NCI-H1105 treated with DMSO at 0.1 percent for 48 hours (cell line): Measurements from ENCODE around the gene HELLS.
"Not testable (repeated sequence)": the region's sequence is repeated elsewhere in the genome, so short reads cannot be mapped to it uniquely, and the experiment has no call there.

ENCODE experiments used
- DNase-seq: peaks from one replicate; lab custom pipeline; 2025; lab: John Stamatoyannopoulos, UW

Gene HELLS

DNA sequence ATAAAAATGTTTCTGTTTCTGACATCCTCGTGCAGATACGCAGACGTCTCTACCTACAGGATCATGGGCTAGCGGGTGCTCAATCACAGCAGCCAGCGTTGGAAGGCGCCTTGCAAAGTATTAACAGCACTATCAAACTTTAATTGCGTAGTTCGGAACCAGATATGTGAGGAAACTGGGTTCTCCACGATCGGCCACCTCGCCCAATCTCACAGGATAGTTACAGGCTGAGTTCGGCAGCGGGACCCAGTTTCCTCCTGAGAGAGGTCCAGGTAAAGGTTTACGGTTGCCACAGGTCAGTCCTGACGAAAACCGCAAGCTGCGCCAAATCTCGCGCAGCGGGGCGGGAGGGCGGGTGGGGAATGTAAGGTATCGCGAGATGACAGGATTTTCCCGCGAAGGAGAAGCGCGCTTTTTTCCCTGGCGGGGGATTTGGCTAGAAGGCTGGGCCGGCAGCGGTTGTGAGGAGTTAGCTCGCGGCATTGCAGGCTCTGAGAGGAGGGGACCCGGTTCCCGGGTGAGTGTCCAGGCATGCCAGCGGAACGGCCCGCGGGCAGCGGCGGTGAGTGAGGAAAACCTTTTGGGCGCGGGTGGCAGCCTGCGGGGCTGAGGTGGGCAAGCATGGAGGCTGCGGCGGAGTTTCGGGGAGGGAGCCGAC is at the start of gene HELLS:
TSS of gene HELLS (plus strand) at position 398 of the 658 bp plus-strand sequence. CDS start at position 532, 134 bp downstream.
- DNase-seq, result peak; percentile 76

DNA sequence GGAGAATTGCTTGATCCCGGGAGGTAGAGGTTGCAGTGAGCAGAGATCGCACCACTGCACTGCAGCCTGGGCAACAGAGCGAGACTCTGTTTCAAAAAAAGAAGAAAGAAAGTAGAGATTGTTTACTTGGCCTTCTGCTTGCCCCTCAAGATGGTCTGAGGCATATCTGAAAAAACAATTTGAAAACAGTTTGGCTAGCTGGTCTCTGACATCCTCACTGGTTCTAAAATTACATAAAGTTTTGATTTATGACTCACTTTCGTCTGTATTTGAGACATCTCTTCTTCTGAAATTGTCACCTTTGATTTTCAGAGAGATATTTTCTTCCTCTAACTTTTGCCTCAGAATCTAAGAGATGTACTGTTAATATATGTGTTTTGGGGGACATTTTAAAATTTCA is 49.6 kb upstream of the HELLS start:
- DNase-seq, result no peak

GRCh38 chr10:94496646-94497045 is 48.9 kb upstream of the HELLS start:
- DNase-seq, result no peak

- DNase-seq, result no peak
These were observed 45.5 kb upstream of the HELLS start for GRCh38 chr10:94500063-94500462.

DNA sequence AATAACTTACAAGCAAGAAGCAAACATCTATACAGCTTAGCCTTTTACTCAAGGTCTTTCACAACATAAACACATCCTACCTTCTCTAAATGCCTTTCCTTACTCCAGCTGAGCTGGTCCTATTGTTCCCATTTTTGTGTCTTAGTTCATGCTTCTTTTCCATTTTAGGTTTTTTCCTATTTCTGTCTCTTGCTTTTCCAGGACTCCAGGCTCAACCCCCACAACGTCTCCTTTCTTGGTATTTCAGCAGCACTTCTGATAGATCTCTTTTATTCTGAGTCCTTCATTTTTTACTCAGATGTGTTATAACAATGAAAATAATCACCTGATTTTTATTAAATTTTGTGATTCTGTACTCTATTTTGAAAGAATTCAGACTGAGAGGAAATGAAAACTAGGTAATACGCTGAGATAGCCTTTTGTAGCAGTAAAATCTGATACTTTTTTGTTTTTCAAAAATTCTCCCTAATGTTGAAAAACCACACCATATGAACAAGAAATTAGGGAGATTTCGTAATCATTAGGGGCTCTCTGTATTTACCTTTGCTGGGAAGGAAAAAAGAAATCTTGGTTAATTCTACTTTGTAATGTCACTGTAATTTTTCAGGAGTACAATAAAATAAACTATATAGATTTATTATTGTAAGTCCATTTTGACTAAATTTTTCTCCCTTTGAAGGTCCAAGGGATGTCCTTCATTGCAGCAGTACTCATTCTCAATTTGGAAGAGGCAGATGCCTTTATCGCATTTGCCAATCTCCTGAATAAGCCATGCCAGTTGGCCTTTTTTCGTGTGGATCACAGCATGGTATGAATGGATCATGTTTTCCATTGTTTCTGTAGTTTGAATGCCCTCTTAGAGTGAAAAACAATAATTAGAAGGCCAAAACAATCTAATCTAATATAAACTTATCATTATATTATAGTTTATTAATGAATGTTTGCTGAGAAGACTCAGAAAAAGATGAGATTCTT is 24.0 kb upstream of the HELLS start:
- DNase-seq, result no peak

DNA sequence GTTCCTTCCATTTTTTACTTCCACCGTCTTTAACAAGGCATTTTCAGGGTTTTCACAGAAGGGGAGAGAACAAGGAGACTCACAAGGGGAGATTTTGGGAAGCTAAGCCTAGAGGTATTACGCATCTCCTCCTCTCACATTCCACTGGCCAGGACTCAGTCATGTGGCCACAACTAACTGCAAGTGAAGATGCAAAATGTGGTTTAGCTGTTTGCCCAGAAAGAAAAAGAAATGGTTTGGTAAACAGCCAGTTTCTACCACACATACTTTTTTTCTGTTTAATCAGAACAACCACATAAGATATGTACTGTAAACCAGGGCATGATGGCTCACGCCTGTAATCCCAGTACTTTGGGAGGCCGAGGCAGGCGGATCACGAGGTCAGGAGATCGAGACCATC is 21.4 kb upstream of the HELLS start:
- no peak for DNase-seq

- DNase-seq, result no peak
These were observed 20.9 kb upstream of the HELLS start for GRCh38 chr10:94524711-94525110.

DNA sequence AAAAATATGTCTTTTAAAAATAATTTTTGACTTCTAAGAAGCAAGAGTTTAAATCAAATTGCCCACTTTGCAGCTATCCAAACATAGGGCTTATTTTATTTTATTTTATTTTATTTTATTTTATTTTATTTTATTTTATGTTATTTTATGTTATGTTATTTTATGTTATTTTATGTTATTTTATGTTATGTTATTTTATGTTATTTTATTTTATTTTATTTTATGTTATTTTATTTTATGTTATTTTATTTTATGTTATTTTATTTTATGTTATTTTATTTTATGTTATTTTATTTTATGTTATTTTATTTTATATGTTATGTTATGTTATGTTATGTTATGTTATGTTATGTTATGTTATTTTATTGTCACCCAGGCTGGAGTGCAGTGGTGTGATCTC is 14.0 kb upstream of the HELLS start:
- DNase-seq, result not testable (repeated sequence)

DNA sequence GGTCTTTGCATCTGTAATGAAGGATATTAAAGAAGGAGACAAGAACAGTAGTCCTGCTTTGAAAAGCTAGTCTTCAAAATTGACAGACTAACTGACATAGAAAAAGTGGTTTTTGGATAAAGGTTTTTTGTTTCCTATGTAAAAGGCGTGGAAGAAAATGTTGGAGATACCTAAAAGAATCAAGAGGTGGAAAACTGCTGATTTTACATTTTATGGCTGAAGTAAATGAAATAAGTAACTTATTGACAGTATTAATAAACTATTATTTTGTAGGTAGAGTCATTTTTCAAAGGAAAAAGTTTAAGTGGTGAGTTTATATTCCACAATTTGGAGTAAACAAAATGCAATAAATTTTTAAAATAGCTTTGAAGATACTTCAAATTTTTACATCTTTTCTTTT is 12.6 kb upstream of the HELLS start:
- no peak for DNase-seq

DNA sequence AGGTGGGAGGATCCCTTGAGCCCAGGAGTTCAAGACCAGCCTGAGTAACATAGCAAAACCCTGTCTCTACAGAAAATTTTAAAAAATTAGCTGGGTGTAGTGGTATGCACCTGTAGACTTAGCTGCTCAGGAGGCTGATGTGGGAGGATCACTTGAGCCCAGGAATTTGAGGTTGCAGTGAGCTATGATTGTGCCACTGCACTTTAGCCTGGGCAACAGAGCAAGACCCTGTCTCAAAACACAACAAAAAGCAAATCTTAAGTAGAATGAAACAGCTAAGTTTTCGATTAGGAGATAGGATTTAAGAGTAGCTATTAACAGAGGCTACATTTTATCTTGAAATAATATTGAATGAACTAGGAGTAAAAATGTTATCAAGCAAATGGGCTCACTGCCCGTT is 3.3 kb upstream of the HELLS start:
- DNase-seq, result not testable (repeated sequence)

- peak; percentile 35 for DNase-seq
These were observed 687 bp downstream of the HELLS start for GRCh38 chr10:94546049-94546900.

DNA sequence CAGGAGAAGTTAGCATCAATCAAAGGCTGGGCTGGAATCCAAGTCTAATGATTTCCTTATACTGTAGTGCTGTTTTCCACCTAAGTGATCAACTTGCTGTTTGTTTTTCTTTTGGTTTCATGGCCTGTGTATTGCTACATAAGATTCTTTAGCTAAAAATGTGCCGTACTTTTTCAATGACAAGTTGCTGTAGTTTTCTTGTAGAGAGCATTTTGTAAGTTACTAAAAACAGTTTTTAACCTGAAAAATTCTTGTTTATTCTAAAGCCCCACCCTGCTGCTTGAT is 1.3 kb downstream of the HELLS start:
- DNase-seq, result peak; percentile 41

DNA sequence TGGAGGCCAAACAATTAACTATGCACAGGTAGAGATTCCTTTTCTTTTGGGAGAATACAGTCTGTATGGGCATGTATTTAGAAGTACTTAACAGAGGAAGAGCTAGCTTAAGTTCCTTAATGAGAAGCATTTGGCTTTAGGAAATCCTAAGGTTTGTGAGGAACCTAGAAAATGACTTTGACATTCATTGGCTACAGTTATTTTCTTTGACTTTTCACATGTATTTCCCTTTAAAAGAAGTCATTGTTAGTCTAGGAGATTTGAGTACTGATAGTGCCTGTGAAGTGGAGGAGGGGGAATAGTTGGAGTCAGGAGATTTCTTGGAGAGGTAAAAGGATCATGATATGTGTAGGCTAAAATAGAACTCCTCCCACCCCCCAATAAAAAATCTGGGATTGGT is 3.6 kb downstream of the HELLS start:
- DNase-seq, result no peak

GRCh38 chr10:94567714-94568307 is 22.2 kb downstream of the HELLS start:
- DNase-seq, result not testable (repeated sequence)

GRCh38 chr10:94571081-94571480 is 25.5 kb downstream of the HELLS start:
- DNase-seq, result no peak

GRCh38 chr10:94571528-94571927 is 25.9 kb downstream of the HELLS start:
- no peak for DNase-seq

GRCh38 chr10:94578790-94579189 is 33.2 kb downstream of the HELLS start:
- no peak for DNase-seq

GRCh38 chr10:94583124-94583523 is 37.5 kb downstream of the HELLS start:
- DNase-seq, result no peak

GRCh38 chr10:94591461-94592205 is 46.0 kb downstream of the HELLS start:
- no peak for DNase-seq

DNA sequence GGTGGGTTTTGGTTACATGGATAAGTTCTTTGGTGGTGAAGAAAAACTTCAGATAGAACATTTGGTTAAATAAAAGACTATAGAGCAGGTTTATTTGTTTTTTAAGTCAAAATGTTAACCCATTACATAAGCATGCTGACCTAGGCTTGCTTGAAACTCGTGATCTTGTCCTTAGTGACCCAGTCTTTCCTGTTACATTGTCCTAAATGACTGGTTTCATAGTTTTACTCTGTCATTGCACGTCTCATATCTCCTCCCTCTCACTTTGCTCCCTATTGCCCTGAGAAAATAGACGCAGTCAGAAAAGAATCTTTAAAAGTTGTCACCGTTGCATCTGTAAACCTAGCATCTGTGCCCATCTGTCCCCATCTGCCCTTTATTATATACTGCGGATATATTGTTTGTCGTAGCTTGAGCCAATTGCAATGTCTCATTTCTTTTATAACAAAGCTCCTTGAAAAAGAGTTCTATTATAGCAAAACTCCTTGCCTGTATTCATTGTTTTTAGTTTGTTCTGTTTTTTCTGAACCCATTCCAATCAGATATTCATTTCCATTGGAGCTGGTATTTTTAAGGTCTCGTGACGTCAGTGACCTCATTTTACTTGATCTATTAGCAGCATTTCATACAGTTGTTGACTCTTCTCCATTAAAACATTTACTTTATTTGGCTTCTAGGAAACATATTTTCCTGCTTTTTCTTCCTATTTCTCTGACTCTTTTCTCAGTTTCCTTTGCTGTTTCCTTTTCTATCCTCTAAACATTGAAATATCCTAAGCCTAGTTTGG is 57.3 kb downstream of the HELLS start:
- DNase-seq, result no peak

DNA sequence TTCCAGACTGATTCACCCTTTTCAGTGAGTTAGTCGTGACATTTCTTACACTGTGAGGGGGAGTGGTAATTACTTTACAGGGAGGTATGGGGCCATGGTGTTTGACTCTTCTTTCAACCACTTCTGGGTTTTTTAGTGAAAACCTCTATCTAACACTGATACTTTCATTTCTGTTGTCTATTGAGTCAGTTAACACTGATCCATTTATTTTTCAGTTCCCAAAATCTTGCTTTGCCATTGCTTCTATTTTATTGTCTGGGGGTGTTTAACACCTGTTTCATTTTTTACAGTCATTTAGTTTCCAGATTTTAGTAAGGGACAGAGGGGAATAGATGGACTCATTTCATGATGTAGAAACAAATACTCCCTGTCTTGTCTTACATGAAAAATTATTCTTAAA is 61.5 kb downstream of the HELLS start:
- DNase-seq, result no peak
